Measurements from ENCODE around the gene CLDN16.

DNA sequence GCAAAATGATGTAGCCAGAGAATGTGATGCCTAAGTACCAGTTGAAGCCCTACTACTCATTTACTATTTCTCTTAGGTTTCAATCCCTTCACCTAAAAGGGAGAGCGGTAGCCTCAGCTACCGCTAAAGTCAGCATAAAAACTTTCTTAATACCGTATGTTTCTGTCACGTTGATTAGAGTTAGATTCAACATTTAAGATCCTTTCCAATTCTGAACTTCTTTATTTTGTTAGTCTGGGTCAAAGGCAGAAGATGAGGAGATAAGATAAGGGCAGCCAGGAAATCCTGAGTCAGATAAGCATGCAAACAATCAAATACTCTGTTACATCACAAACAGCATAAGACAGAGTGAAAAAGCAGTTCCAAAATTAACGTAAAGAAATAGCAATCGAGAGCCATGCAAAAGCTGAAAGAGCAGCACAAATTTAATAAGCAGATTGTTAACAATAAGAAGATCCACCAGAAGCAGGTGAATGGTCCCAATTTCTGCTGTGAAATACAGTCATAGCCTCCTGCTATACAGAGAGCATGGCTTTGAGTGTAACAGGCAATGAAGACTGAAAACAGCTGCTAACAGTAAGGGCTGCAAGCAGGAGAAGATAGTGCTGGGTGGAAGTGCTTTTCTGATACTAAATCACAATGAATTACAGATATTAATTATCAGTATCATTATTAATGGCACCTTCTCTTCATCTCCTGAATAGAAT, 58.8 kb downstream of the CLDN16 start:
- TF ChIP-seq CTCF (IDR thresholded peaks at IDR 0.05) (no peak), POLR2A (IDR thresholded peaks at IDR 0.05) (no peak)
